ENCODE data around the gene CREB1. TPM values are rescaled to one million over a fixed set of nuclear protein-coding genes. Genes with fewer than 3 reads are reported as not detected.

The CREB1 gene
- total RNA-seq, 6 experiments from 2014 or later, result 32.9 to 51.8 (median 48.9) TPM

DNA sequence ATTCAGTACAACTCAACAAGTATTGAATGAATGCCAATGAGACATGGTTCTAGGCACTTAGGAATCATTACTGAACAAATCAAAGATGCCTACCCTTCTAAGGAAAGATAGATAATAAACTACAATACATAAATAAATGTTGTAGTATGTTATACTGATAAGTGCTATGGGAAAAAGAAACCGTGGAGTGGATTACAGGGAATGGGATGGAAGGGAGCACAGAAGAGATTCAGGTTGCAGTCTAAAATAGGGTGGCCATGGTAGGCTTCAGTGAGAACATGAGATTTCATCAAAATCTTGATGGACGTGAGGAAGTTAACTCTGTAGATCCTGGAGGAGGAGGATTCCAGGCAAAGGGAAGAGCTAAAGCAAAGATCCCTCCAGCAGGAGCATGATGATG, 17.9 kb upstream of the CREB1 start:
- no peak for DNase-seq
- Mint-ChIP-seq H3K4me1 (ENCODE audit: low read depth) (peaks cover 54% of the 10 kb centered on the region), H3K27ac (no peak overlapping the region), H3K4me3 (no peak overlapping the region), H3K36me3 (ENCODE audit: low read depth) (peaks cover 10% of the 10 kb centered on the region), H3K9me3 (no peaks in the 10 kb centered on the region), H3K27me3 (ENCODE audit: insufficient read depth) (peaks cover 2% of the 10 kb centered on the region; the same call in 1 of the 2 replicates)
- TF ChIP-seq, protein P1, sequence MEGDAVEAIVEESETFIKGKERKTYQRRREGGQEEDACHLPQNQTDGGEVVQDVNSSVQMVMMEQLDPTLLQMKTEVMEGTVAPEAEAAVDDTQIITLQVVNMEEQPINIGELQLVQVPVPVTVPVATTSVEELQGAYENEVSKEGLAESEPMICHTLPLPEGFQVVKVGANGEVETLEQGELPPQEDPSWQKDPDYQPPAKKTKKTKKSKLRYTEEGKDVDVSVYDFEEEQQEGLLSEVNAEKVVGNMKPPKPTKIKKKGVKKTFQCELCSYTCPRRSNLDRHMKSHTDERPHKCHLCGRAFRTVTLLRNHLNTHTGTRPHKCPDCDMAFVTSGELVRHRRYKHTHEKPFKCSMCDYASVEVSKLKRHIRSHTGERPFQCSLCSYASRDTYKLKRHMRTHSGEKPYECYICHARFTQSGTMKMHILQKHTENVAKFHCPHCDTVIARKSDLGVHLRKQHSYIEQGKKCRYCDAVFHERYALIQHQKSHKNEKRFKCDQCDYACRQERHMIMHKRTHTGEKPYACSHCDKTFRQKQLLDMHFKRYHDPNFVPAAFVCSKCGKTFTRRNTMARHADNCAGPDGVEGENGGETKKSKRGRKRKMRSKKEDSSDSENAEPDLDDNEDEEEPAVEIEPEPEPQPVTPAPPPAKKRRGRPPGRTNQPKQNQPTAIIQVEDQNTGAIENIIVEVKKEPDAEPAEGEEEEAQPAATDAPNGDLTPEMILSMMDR (IDR thresholded peaks at IDR 0.05), result no peak

DNA sequence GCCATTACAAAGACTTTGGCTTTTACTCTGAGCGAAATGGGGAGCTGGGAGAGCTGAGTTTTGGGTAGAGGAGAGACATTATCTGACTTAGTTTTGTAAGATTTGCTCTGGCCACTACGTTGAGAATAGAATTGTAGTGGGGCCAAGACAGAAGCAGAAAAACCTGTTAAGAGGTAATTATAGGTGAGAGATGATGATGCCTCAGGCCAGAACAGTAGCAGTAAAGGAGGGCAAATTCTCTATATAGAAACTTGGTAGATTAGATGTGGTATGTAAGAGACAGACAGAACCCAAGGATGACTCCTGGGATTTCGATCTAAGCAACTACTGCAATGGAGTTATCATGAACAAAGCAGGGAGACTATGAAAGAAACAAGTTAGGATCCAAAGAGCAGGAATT, 17.4 kb upstream of the CREB1 start:
- peaks cover 10% of the 10 kb centered on the region for H3K36me3 Mint-ChIP-seq (ENCODE audit: low read depth)
- no peak overlapping the region for H3K4me3 Mint-ChIP-seq
- peaks cover 55% of the 10 kb centered on the region for H3K4me1 Mint-ChIP-seq (ENCODE audit: low read depth)
- TF ChIP-seq, protein P1 (IDR thresholded peaks at IDR 0.05), result no peak
- no peak for DNase-seq
- H3K9me3 Mint-ChIP-seq, result no peaks in the 10 kb centered on the region
- H3K27ac Mint-ChIP-seq, result no peak overlapping the region
- peaks cover 2% of the 10 kb centered on the region for H3K27me3 Mint-ChIP-seq (ENCODE audit: insufficient read depth)

DNA sequence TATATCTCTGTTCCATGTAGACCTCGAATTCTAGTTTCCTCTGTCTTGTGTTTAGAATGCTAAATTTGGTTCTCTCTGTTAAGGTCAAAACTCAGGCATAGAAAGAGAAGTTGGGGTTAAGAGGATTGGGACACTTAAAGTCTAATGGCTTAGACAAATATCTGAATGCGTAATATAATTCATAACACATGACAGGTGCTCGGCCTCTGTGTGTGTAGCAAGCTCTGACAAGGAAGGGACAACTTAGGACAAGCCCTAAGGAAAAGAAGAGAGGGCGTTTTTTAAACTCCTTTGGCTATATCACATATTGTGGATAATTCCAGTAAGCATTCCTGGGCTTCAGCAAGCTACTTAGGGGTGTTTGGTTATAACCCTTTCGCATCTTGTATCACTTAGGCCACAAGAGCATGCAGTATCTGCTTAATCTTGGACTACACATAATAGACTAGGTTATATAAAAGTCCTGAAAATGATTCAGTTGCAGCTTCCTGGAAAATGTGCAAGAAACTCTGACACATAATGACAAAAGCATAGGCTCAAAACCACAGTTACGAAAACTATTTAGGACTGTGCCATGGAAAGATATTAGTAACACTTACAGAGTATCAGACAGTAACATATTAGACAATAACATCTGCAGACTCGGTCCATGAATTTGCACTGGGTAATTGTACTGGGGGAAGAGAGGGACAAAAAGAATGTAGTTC, 16.1 kb upstream of the CREB1 start:
- peak; percentile 98 for DNase-seq
- peak overlapping the region; percentile 74 for H3K4me3 Mint-ChIP-seq
- H3K36me3 Mint-ChIP-seq (ENCODE audit: low read depth), result peaks cover 14% of the 10 kb centered on the region
- peaks cover 58% of the 10 kb centered on the region for H3K4me1 Mint-ChIP-seq (ENCODE audit: low read depth)
- peaks cover 2% of the 10 kb centered on the region for H3K27me3 Mint-ChIP-seq (ENCODE audit: insufficient read depth)
- peak overlapping the region; percentile 73 for H3K27ac Mint-ChIP-seq
- TF ChIP-seq, protein P1 (IDR thresholded peaks at IDR 0.05), result no peak
- H3K9me3 Mint-ChIP-seq, result peaks cover 4% of the 10 kb centered on the region; the same call in 1 of the 2 replicates

DNA sequence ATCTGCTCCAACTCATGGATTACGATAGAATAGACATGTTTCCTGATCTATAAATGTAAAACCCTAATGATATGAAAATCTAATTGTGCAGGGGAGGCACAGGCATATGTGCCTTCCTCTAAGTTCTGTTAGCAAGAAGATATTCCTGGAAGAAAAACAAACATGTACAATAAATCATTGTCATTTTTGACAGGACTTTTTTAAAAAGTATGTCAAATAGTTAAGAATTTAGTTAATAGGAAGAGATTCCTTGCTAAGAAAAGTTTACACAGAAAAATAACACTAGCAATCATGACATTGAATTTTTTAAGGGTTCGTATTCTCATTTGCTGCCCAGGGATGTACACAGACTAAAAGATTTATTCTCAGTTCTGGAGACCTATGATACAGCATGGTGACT, 15.3 kb upstream of the CREB1 start:
- peaks cover 21% of the 10 kb centered on the region for H3K36me3 Mint-ChIP-seq (ENCODE audit: low read depth)
- DNase-seq, result peak; percentile 11
- H3K27ac Mint-ChIP-seq, result peak overlapping the region; percentile 73

DNA sequence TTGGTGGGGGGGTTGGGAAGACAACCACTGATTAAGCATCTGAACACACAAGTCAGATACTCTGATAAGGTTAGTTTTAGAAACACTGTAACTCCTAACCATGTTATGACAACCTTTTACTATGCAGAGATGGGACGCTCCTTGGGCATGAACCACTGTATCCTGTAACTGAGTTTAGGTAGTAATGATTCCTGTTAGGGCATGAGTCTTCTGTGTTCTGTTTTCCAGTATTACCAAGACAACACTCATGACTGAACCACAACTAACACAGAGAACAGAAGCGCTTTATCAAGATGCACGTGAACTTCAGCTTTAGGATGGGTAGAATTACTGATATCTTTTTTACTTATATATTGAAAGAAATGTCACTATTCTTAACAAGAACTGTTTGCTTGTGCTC, 14.1 kb upstream of the CREB1 start:
- Mint-ChIP-seq H3K9me3 (peaks cover 11% of the 10 kb centered on the region), H3K4me1 (ENCODE audit: low read depth) (peaks cover 58% of the 10 kb centered on the region)
- no peak for DNase-seq

More for the DNA sequence above, 15.3 kb upstream of the CREB1 start:
- Mint-ChIP-seq H3K27me3 (ENCODE audit: insufficient read depth) (peaks cover 2% of the 10 kb centered on the region), H3K4me1 (ENCODE audit: low read depth) (peaks cover 58% of the 10 kb centered on the region), H3K9me3 (peaks cover 11% of the 10 kb centered on the region), H3K4me3 (peak overlapping the region; percentile 63)
- TF ChIP-seq, protein P1 (IDR thresholded peaks at IDR 0.05), result no peak

More for the DNA sequence above, 14.1 kb upstream of the CREB1 start:
- H3K27me3 Mint-ChIP-seq (ENCODE audit: insufficient read depth), result peaks cover 2% of the 10 kb centered on the region
- H3K4me3 Mint-ChIP-seq, result no peak overlapping the region
- H3K36me3 Mint-ChIP-seq (ENCODE audit: low read depth), result peaks cover 21% of the 10 kb centered on the region
- H3K27ac Mint-ChIP-seq, result no peak overlapping the region
- TF ChIP-seq, protein P1 (IDR thresholded peaks at IDR 0.05), result no peak

Data from HFFc6 (cell line).